ENCODE results near the gene GABBR2.

DNA sequence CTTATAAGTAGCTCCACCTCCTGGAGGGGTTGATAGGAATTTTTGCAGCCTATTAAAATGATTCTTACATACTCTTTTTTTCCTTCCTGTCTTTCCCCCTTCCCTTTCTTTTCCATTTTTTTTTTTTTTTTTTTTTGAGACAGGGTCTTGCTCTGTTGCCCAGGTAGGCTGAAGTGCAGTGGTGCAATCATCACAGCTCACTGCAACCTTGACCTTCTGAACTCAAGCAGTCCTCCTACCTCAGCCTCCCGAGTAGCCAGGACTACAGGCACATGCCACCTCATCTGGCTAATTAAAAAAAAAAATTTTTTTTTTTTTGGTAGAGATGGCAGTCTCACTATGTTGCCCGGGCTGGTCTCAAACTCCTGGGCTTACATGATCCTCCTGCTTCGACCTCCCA, 448.9 kb downstream of the GABBR2 start:
- TF ChIP-seq CTCF (conservative IDR thresholded peaks at IDR 0.05): no peak
- no peak for TF ChIP-seq EZH2 (IDR thresholded peaks at IDR 0.05; ENCODE audit: low read depth)
